ENCODE results near the gene CACNB3. TPM values are rescaled to one million over a fixed set of nuclear protein-coding genes. Genes with fewer than 3 reads are reported as not detected.

The CACNB3 gene
- total and polyA plus RNA-seq, 2 of the 13 experiments (the other 11 are each of a cell fraction or from before 2014, with no cell fraction given): 0.29 to 0.54 TPM

DNA sequence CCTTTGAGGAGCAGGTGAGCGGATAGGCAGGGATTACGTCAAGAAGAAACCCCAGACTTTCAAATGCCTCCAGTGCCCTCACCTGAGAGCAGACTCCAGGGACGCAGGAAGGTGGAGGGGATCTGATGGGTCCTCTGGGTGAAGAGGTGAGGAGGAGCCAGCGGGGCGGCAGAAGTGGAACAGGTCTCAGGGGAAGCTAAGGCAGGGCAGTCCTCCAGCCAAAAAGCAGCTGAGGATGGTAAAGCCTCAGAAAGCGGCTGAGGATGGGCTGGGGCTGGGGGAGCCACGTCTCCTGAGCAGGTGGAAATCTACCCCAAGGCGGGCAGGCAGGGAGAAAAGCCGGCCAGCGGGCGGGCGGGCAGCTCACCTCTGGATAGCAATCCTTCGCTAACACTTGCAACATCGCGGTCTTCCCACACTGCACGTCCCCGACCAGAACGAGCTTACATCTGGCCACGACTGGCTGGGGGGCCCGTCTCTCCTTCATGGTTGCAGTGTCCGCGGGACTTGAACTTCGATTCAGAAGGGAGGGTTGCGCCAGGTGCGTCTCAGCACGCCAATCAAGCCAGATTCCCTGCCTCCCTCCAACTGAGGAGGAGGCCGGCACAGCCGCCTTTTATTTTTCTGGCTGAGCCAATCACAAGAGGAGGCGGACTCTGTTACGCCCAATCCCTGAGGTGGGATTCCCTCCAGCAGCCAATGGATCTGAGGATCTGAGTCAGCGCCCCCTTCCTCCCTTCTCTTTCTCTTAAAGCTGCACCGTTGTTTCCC, 47.2 kb downstream of the CACNB3 start, which contains the start of gene RND1 (continued):
- TF ChIP-seq KIAA2018 (CRISPR knock-in tag; IDR thresholded peaks at IDR 0.05; ENCODE audit: borderline replicate concordance): no peak
- peak; percentile 36; the same call in 1 of the 2 replicates for TF ChIP-seq ZNF574 (CRISPR knock-in tag; IDR thresholded peaks at IDR 0.05)
- TF ChIP-seq TIGD3 (CRISPR knock-in tag; IDR thresholded peaks at IDR 0.05; ENCODE audit: borderline replicate concordance): no peak
- TF ChIP-seq NFATC3 (CRISPR knock-in tag; IDR thresholded peaks at IDR 0.05): peak; percentile 36; the same call in 1 of the 2 replicates
- TF ChIP-seq ZNF160 (CRISPR knock-in tag; IDR thresholded peaks at IDR 0.05): peak; percentile 88
- TF ChIP-seq NCOA2 (CRISPR knock-in tag; IDR thresholded peaks at IDR 0.05): peak; percentile 29; the same call in 1 of the 2 replicates
- TF ChIP-seq ARHGAP35 (CRISPR knock-in tag; IDR thresholded peaks at IDR 0.05; ENCODE audit: borderline replicate concordance): no peak; the same call in 1 of the 2 replicates
- TF ChIP-seq U2AF1 (optimal IDR thresholded peaks at IDR 0.05; ENCODE audit: low read depth, low read length): no peak
- TF ChIP-seq, protein P1, sequence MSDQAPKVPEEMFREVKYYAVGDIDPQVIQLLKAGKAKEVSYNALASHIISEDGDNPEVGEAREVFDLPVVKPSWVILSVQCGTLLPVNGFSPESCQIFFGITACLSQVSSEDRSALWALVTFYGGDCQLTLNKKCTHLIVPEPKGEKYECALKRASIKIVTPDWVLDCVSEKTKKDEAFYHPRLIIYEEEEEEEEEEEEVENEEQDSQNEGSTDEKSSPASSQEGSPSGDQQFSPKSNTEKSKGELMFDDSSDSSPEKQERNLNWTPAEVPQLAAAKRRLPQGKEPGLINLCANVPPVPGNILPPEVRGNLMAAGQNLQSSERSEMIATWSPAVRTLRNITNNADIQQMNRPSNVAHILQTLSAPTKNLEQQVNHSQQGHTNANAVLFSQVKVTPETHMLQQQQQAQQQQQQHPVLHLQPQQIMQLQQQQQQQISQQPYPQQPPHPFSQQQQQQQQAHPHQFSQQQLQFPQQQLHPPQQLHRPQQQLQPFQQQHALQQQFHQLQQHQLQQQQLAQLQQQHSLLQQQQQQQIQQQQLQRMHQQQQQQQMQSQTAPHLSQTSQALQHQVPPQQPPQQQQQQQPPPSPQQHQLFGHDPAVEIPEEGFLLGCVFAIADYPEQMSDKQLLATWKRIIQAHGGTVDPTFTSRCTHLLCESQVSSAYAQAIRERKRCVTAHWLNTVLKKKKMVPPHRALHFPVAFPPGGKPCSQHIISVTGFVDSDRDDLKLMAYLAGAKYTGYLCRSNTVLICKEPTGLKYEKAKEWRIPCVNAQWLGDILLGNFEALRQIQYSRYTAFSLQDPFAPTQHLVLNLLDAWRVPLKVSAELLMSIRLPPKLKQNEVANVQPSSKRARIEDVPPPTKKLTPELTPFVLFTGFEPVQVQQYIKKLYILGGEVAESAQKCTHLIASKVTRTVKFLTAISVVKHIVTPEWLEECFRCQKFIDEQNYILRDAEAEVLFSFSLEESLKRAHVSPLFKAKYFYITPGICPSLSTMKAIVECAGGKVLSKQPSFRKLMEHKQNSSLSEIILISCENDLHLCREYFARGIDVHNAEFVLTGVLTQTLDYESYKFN (CRISPR knock-in tag; conservative IDR thresholded peaks at IDR 0.05): peak; percentile 48
- no peak for TF ChIP-seq ZSCAN20 (CRISPR knock-in tag; IDR thresholded peaks at IDR 0.05; ENCODE audit: borderline replicate concordance)
- no peak for TF ChIP-seq FOXA3 (CRISPR knock-in tag; IDR thresholded peaks at IDR 0.05)
- TF ChIP-seq HDAC1 (CRISPR knock-in tag; IDR thresholded peaks at IDR 0.05): peak; percentile 55; the same call in 1 of the 2 replicates
